Smooth muscle cell (in vitro differentiated cells): ENCODE data around the gene RPS6KA2. TPM values are rescaled to one million over a fixed set of nuclear protein-coding genes. Genes with fewer than 3 reads are reported as not detected.

Experiments used
- DNase-seq: peaks from one replicate; lab custom pipeline; 2025; ENCODE audit not compliant: unreplicated experiment; lab: John Stamatoyannopoulos, UW
- H2AFZ ChIP-seq: fragments of 200-600 bp; sonication (generic); 2 replicates; pipeline ENCODE4 v1.6.0; 2016; ENCODE audit warnings: antibody characterized with exemption, low read depth, mild to moderate bottlenecking
- H3F3A ChIP-seq: fragments of 200-600 bp; sonication (generic); 2 replicates; pipeline ENCODE4 v1.6.0; 2017; ENCODE audit warnings: antibody characterized with exemption, low read depth
- H3K27ac ChIP-seq: fragments of 200-600 bp; sonication (generic); 2 replicates; pipeline ENCODE4 v1.5.1; 2016; ENCODE audit warnings: low read depth, mild to moderate bottlenecking
- H3K27me3 ChIP-seq: fragments of 200-600 bp; sonication (generic); 2 replicates; pipeline ENCODE4 v1.6.1; 2016; ENCODE audit warnings: low read depth, mild to moderate bottlenecking
- H3K36me3 ChIP-seq: fragments of 200-600 bp; sonication (generic); 2 replicates; pipeline ENCODE4 v1.5.1; 2016; ENCODE audit warnings: low read depth
- H3K4me1 ChIP-seq: fragments of 200-600 bp; sonication (generic); 2 replicates; pipeline ENCODE4 v1.5.1; 2016; ENCODE audit warnings: low read depth
- H3K4me2 ChIP-seq: fragments of 200-600 bp; sonication (generic); 2 replicates; pipeline ENCODE4 v1.6.0; 2016; ENCODE audit warnings: mild to moderate bottlenecking
- H3K4me3 ChIP-seq: fragments of 200-600 bp; sonication (generic); 2 replicates; pipeline ENCODE4 v1.5.1; 2016; ENCODE audit warnings: mild to moderate bottlenecking
- H3K79me2 ChIP-seq: fragments of 200-600 bp; sonication (generic); 2 replicates; pipeline ENCODE4 v1.6.0; 2016; ENCODE audit warnings: low read depth, mild to moderate bottlenecking
- H3K9ac ChIP-seq: fragments of 200-600 bp; sonication (generic); 2 replicates; pipeline ENCODE4 v1.6.0; 2016; ENCODE audit warnings: low read depth
- H3K9me3 ChIP-seq: fragments of 200-600 bp; sonication (generic); replicated peaks from 2 replicates; pipeline ENCODE4 v1.5.1; 2016; ENCODE audit warnings: low read depth
- H4K20me1 ChIP-seq: fragments of 200-600 bp; sonication (generic); 2 replicates; pipeline ENCODE4 v1.6.0; 2016; ENCODE audit warnings: low read depth
- WGBS: methylation state at CpG from one replicate; pipeline ENCODE4 v1.1.7; 2016; ENCODE audit warnings: low lambda C conversion rate; 5-methylcytosine and 5-hydroxymethylcytosine counted together
- polyA plus RNA-seq: library from polyadenylated mRNA; unstranded; fragments of >200 nt; fragmentation: Nextera tagmentation; extraction: Ambion mirVana; gene quantifications from 2 replicates; pipeline ENCODE4 v1.2.1, GENCODE V29; 2016
- total RNA-seq: library from RNA; depleted of rRNA; stranded (reverse); fragments of >200 nt; gene quantifications from 2 replicates; pipeline ENCODE4 v1.2.3, GENCODE V29; 2014
- TF ChIP-seq, protein P1 (sequence below): fragments of 200-600 bp; sonication (generic); IDR thresholded peaks from 2 replicates; pipeline ENCODE4 v1.5.1; 2017; ENCODE audit warnings: borderline replicate concordance, mild to moderate bottlenecking, antibody characterized with exemption; ENCODE audit not compliant: insufficient read depth, poor library complexity, severe bottlenecking

RPS6KA2 gene
- total and polyA plus RNA-seq, 2 experiments from 2014 or later: 7.8 to 10.4 TPM

DNA sequence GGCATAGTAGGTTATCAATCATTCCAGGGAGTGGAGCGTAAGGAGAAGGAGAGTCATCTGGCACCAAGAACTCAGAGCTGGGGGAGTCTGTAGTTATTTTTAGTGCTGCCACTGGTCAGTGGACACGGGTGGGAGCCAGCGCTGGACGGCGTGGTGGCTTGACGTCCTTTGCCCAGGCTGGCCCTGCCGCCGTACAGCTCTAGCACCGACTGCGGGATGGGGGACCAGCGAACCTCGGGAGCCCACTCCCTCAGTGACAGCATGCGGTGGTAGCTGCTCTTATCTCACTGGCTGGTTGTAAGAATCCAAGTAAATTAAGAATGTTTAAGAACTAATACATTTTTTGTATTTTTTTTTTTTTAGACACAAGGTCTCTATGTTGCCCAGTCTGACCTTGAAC is 32.5 kb upstream of the RPS6KA2 start:
- H3F3A ChIP-seq: no peaks in the 10 kb centered on the region
- H3K9ac ChIP-seq: no peak overlapping the region
- peaks cover 32% of the 10 kb centered on the region for H3K27me3 ChIP-seq
- peaks cover 14% of the 10 kb centered on the region for H3K4me1 ChIP-seq
- TF ChIP-seq, protein P1, sequence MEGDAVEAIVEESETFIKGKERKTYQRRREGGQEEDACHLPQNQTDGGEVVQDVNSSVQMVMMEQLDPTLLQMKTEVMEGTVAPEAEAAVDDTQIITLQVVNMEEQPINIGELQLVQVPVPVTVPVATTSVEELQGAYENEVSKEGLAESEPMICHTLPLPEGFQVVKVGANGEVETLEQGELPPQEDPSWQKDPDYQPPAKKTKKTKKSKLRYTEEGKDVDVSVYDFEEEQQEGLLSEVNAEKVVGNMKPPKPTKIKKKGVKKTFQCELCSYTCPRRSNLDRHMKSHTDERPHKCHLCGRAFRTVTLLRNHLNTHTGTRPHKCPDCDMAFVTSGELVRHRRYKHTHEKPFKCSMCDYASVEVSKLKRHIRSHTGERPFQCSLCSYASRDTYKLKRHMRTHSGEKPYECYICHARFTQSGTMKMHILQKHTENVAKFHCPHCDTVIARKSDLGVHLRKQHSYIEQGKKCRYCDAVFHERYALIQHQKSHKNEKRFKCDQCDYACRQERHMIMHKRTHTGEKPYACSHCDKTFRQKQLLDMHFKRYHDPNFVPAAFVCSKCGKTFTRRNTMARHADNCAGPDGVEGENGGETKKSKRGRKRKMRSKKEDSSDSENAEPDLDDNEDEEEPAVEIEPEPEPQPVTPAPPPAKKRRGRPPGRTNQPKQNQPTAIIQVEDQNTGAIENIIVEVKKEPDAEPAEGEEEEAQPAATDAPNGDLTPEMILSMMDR: no peak
- H2AFZ ChIP-seq: no peak overlapping the region
- H3K36me3 ChIP-seq: no peaks in the 10 kb centered on the region
- H3K4me2 ChIP-seq: no peak overlapping the region
- no peak overlapping the region for H3K4me3 ChIP-seq
- WGBS: 95% methylated on average over 13 of the region's 13 CpGs
- no peak overlapping the region for H3K27ac ChIP-seq
- no peaks in the 10 kb centered on the region for H4K20me1 ChIP-seq
- DNase-seq: no peak
- H3K79me2 ChIP-seq: no peaks in the 10 kb centered on the region
- no peaks in the 10 kb centered on the region for H3K9me3 ChIP-seq

DNA sequence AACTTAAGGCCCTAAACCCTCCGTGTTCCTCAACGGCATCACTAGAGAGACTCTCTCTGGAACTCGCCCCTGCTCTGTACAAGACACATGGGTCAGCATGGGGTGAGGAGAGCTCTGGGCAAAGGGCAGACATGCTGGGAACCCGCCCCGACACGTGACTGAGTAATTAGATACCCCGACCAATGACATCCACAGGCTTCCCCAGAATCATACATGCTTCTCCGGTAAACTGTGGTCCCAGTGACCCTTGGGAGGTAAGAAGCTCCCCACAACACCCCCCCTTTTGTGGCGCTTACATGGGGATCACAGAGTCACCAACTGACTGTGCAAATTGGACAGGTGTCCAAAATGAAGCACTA is 31.7 kb upstream of the RPS6KA2 start:
- TF ChIP-seq, protein P1: no peak
- 94% methylated on average over 9 of the region's 9 CpGs for WGBS
- peaks cover 39% of the 10 kb centered on the region for H3K27me3 ChIP-seq

DNA sequence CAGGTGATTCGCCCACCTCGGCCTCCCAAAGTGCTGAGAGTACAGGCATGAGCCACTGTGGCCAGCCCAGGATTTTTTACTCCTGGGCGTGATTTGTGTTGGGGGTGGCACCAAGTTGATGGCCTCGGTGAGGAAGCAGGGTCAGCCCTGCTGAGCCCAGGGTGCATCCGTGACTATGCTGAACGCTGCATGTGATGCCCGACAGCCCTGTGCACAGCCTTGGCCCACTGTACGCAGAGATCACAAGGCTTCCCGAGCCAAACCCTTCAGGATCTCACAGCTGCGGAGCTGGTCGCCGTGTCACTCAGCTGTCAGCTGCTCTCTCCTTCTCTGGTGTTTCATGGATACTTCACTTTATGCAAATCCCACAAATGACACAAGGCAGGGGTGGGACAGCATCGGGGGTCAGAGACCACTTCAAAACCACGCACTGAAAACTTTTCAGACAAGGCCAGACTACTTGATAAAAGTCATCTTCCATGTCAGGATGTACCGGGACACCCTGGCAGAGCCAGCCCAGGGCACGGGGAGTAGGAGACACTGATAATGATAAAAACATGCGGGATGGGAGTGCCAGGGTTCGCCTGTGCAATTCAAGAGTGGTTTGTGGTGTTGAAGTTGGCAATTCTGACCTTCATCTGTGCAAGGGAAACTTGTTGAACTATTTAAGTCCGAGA is 31.2 kb upstream of the RPS6KA2 start:
- WGBS: 94% methylated on average over 19 of the region's 19 CpGs
- H3F3A ChIP-seq: no peaks in the 10 kb centered on the region
- DNase-seq: no peak
- H3K4me1 ChIP-seq: peaks cover 14% of the 10 kb centered on the region
- peaks cover 44% of the 10 kb centered on the region for H3K27me3 ChIP-seq
- TF ChIP-seq, protein P1: no peak
- H3K9ac ChIP-seq: no peak overlapping the region
- no peak overlapping the region for H3K4me3 ChIP-seq
- H4K20me1 ChIP-seq: no peaks in the 10 kb centered on the region
- no peaks in the 10 kb centered on the region for H3K79me2 ChIP-seq
- no peaks in the 10 kb centered on the region for H3K36me3 ChIP-seq
- no peak overlapping the region for H3K4me2 ChIP-seq
- H3K9me3 ChIP-seq: no peaks in the 10 kb centered on the region
- no peak overlapping the region for H3K27ac ChIP-seq
- H2AFZ ChIP-seq: no peak overlapping the region

More for the DNA sequence above, 31.7 kb upstream of the RPS6KA2 start:
- Histone ChIP-seq H2AFZ (no peak overlapping the region), H3K9me3 (no peaks in the 10 kb centered on the region), H3K9ac (no peak overlapping the region), H3K4me3 (no peak overlapping the region), H3F3A (no peaks in the 10 kb centered on the region), H3K27ac (no peak overlapping the region), H4K20me1 (no peaks in the 10 kb centered on the region), H3K4me1 (peaks cover 14% of the 10 kb centered on the region), H3K4me2 (no peak overlapping the region), H3K79me2 (no peaks in the 10 kb centered on the region), H3K36me3 (no peaks in the 10 kb centered on the region)
- no peak for DNase-seq

DNA sequence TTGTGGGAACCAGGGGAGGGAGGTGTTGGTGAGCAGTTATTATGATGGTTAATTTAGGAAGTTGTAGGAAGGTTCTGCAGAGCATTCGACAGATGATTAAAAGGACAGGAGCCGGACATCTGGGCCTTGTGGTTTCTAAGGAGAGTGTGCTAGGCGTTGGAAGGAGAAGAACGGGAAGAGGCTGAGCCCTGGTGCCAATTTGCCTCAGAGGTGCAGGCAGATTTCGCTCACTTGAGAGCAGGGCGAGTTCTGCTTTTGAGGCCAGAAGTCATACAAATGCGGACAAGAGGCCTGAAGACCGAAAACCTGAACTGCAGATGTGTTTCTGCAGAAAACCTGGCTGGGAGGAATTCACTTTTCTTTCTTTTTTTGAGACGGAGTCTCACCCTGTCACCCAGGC is 30.5 kb upstream of the RPS6KA2 start:
- no peak overlapping the region for H3K9ac ChIP-seq
- H3K79me2 ChIP-seq: no peaks in the 10 kb centered on the region
- TF ChIP-seq, protein P1: no peak
- peaks cover 14% of the 10 kb centered on the region for H3K4me1 ChIP-seq
- no peak for DNase-seq
- H3K27ac ChIP-seq: no peak overlapping the region
- 96% methylated on average over 9 of the region's 9 CpGs for WGBS
- H2AFZ ChIP-seq: no peak overlapping the region
- peaks cover 44% of the 10 kb centered on the region for H3K27me3 ChIP-seq
- H4K20me1 ChIP-seq: no peaks in the 10 kb centered on the region
- H3K9me3 ChIP-seq: no peaks in the 10 kb centered on the region
- no peaks in the 10 kb centered on the region for H3K36me3 ChIP-seq
- no peaks in the 10 kb centered on the region for H3F3A ChIP-seq
- H3K4me3 ChIP-seq: no peak overlapping the region
- H3K4me2 ChIP-seq: no peak overlapping the region
